H1 (cell line): ENCODE data around the gene NCKAP1. TPM values are rescaled to one million over a fixed set of nuclear protein-coding genes. Genes with fewer than 3 reads are reported as not detected.

Experiments used
- SIX5 ChIP-seq: IDR thresholded peaks from 2 replicates; pipeline ENCODE4 v1.6.1; 2011; ENCODE audit warnings: mild to moderate bottlenecking, low read depth, low read length
- polyA plus RNA-seq, 7 experiments: library from polyadenylated mRNA; depleted of rRNA in 3 of 7; stranded (reverse) in 5 of 7; unstranded in 2 of 7; fragments of >200 nt in 5 of 7; fragments of 200-250 nt in 2 of 7; gene quantifications; 1 replicate in 5 of 7; 2 replicates in 1 of 7; 4 replicates in 1 of 7; pipeline versions ENCODE4 v1.2.1 to v1.2.3, GENCODE V29; 2011 to 2013; ENCODE audit warnings: missing spikeins in 2 of 7, mixed read lengths in 2 of 7
- total RNA-seq: library from RNA; stranded (reverse); fragmentation: NEBNext Ultra II Directional; extraction: Animal tissue kit (Norgen Biotek cat#: 25700); gene quantifications from 2 replicates; pipeline ENCODE4 v1.2.1, GENCODE V29; 2021
- TF ChIP-seq, protein P1 (sequence below): IDR thresholded peaks from 2 replicates; pipeline ENCODE4 v1.6.1; 2012; ENCODE audit warnings: inconsistent platforms
- TF ChIP-seq, protein P2 (sequence below): IDR thresholded peaks from 2 replicates; pipeline ENCODE4 v1.6.1; 2011; ENCODE audit warnings: low read length, improper control_type of control experiment

The NCKAP1 gene
- total and polyA plus RNA-seq, 2 of the 8 experiments (the other 6 are each of a cell fraction or from before 2014, with no cell fraction given) = 90.8 to 173 TPM

- TF ChIP-seq, protein P1, sequence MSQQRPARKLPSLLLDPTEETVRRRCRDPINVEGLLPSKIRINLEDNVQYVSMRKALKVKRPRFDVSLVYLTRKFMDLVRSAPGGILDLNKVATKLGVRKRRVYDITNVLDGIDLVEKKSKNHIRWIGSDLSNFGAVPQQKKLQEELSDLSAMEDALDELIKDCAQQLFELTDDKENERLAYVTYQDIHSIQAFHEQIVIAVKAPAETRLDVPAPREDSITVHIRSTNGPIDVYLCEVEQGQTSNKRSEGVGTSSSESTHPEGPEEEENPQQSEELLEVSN = no peak
- TF ChIP-seq, protein P2, sequence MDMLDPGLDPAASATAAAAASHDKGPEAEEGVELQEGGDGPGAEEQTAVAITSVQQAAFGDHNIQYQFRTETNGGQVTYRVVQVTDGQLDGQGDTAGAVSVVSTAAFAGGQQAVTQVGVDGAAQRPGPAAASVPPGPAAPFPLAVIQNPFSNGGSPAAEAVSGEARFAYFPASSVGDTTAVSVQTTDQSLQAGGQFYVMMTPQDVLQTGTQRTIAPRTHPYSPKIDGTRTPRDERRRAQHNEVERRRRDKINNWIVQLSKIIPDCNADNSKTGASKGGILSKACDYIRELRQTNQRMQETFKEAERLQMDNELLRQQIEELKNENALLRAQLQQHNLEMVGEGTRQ = no peak
- TF ChIP-seq SIX5 = no peak
- TF ChIP-seq, all 59 proteins: peak for 0
Observed at GRCh38 chr2:182911813-182912517, 126.3 kb downstream of the NCKAP1 start (continued).
